Panc1 (cell line): Measurements from ENCODE around the gene GLI3. TPM values are rescaled to one million over a fixed set of nuclear protein-coding genes. Genes with fewer than 3 reads are reported as not detected.

Source experiments
- ATAC-seq: fragments of 200-7000 bp; cut with Tn5 transposase; 2 replicates; pipeline ENCODE4 v1.9.1; 2020; ENCODE audit warnings: mild to moderate bottlenecking, moderate library complexity
- BruUV-seq: library from RNA; stranded (reverse); fragments of 400-500 nt; replicated peaks from 2 replicates; lab custom pipeline; 2021; lab: Mats Ljungman, UMichigan
- CTCF ChIA-PET: fragments of 300-600 bp; sonication (Branson Sonifier 250); formaldehyde crosslinking; loops from one replicate; lab custom pipeline; 2022; ENCODE audit warnings: antibody characterized with exemption; lab: Charles Lee
- POLR2A ChIA-PET: fragments of 300-600 bp; sonication (Branson Sonifier 250); formaldehyde crosslinking; loops from one replicate; lab custom pipeline; 2022; ENCODE audit warnings: antibody characterized with exemption; lab: Charles Lee
- DNase-seq: peaks from one replicate; pipeline ENCODE4 v3.0.0-alpha.2; 2010; ENCODE audit warnings: low read depth, low spot score
- H3K27ac ChIP-seq: 2 replicates; pipeline ENCODE4 v1.5.1; 2011; ENCODE audit warnings: mild to moderate bottlenecking, low read length, inconsistent platforms
- H3K27me3 ChIP-seq: fragments of 200-500 bp; sonication (Bioruptor generic); 2 replicates; pipeline ENCODE4 v1.6.0; 2014; ENCODE audit warnings: low read length, inconsistent platforms; ENCODE audit not compliant: control insufficient read depth, insufficient read depth
- H3K36me3 ChIP-seq: fragments of 200-500 bp; sonication (Bioruptor generic); 2 replicates; pipeline ENCODE4 v1.5.1; 2014; ENCODE audit warnings: inconsistent platforms, mild to moderate bottlenecking, low read length, moderate library complexity; ENCODE audit not compliant: control insufficient read depth, insufficient read depth
- H3K4me1 ChIP-seq: 2 replicates; pipeline ENCODE4 v1.5.1; 2011; ENCODE audit warnings: inconsistent platforms, mild to moderate bottlenecking, low read length, moderate library complexity; ENCODE audit not compliant: control insufficient read depth, insufficient read depth
- H3K4me3 ChIP-seq, 2 experiments: 2 replicates each; pipeline ENCODE4 v1.5.1; 2011 to 2012; ENCODE audit warnings: low read depth in 2 of 2, low read length in 2 of 2, mild to moderate bottlenecking in 2 of 2, inconsistent platforms in 1 of 2, moderate library complexity in 1 of 2
- H3K9me3 ChIP-seq: fragments of 200-500 bp; sonication (Bioruptor generic); 2 replicates; pipeline ENCODE4 v1.5.1; 2014; ENCODE audit warnings: low read depth, mild to moderate bottlenecking, inconsistent platforms, low read length, moderate library complexity; ENCODE audit not compliant: control insufficient read depth, insufficient read depth
- POLR2AphosphoS5 ChIP-seq: IDR thresholded peaks from 2 replicates; pipeline ENCODE4 v1.6.1; 2012; ENCODE audit warnings: mild to moderate bottlenecking, low read depth, low read length, moderate library complexity
- SIN3A ChIP-seq: IDR thresholded peaks from 2 replicates; pipeline ENCODE4 v1.6.1; 2012; ENCODE audit warnings: low read depth, mild to moderate bottlenecking, low read length, moderate library complexity, borderline replicate concordance; ENCODE audit not compliant: insufficient read depth
- TCF7L2 ChIP-seq: IDR thresholded peaks from 2 replicates; pipeline ENCODE4 v1.6.1; 2011; ENCODE audit warnings: mild to moderate bottlenecking, low read depth, low read length, inconsistent platforms
- in situ Hi-C: cut with HindIII; loops from 2 replicates; pipeline ENCODE4 v1.10.0; 2016; ENCODE audit warnings: low sequenced_read_pairs, low pct_unique_long_range_greater_than_20kb
- intact Hi-C: fragments of 100-400 bp; cut with micrococcal nuclease; formaldehyde crosslinking; loops from one replicate; pipeline ENCODE4 v1.10.0; 2022; ENCODE audit not compliant: unreplicated experiment
- total RNA-seq: library from RNA; stranded (reverse); gene quantifications from one replicate; pipeline ENCODE4 v1.2.1, GENCODE V29; 2021; ENCODE audit not compliant: unreplicated experiment
- TF ChIP-seq, protein P1 (sequence below): fragments of 450-650 bp; IDR thresholded peaks from 2 replicates; pipeline ENCODE4 v1.5.1; 2017; ENCODE audit warnings: mild to moderate bottlenecking
- TF ChIP-seq, protein P2 (sequence below), 2 experiments: IDR thresholded peaks; 2 replicates each; pipeline ENCODE4 v1.6.1; 2011 to 2012; ENCODE audit warnings: low read depth in 2 of 2, control low read depth in 1 of 2, low read length in 1 of 2, mild to moderate bottlenecking in 1 of 2, moderate library complexity in 1 of 2; ENCODE audit not compliant: insufficient read depth in 1 of 2

Gene GLI3
- total RNA-seq, 1 experiment from 2014 or later, result 3.7 TPM

DNA sequence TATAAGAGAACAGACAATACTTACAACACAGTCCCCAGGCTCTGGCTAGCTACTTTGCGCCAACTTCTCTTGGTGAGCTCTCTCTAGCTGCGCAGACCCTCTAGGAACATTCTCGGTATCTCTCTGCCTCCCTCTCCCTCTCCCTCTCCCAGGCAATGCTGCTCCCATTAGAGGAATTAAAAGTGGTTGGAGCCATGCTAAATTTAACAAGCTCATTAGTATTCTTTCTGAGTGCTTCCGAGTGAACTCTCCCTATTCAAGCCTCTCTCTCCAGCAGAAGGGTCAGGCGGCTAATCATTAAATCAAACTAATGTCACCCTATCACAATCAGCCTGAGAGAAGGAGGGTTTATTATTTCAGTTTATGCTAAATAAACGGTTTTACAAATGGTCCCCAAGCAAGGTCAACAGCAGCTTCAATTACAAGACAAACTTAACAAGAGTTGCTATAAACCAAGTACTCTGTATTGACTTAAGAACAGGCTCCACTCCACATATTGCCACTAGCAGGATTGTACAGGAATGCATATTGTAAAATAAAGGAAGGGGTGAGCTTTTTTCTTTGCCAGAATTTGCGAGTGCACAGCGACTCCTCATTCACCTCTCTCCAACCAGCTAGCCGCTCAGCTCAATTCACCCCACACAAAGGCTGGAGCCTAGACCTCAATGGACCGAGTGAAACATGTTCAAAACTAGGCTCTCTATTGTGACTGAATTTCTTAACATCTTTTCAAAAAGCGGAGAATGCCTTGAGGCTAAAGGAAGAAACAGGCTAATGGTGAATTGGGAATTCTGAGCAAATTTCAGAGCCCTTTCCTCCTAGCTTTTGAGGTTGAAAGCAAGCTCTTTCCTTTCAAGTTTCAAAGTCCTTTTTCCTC is 84.4 kb downstream of the GLI3 start:
- no TSS peak for BruUV-seq
- H3K9me3 ChIP-seq, result no peaks in the 10 kb centered on the region
- ChIA-PET POLR2A (no interaction called here), CTCF (interaction anchor here (0.6 kb wide), 2 partner anchors 70 to 172 kb away, joined by 3 read pairs; no protein-coding TSS in a partner anchor)
- TF ChIP-seq TCF7L2 (no peak), SIN3A (no peak), POLR2AphosphoS5 (no peak)
- TF ChIP-seq, protein P1, sequence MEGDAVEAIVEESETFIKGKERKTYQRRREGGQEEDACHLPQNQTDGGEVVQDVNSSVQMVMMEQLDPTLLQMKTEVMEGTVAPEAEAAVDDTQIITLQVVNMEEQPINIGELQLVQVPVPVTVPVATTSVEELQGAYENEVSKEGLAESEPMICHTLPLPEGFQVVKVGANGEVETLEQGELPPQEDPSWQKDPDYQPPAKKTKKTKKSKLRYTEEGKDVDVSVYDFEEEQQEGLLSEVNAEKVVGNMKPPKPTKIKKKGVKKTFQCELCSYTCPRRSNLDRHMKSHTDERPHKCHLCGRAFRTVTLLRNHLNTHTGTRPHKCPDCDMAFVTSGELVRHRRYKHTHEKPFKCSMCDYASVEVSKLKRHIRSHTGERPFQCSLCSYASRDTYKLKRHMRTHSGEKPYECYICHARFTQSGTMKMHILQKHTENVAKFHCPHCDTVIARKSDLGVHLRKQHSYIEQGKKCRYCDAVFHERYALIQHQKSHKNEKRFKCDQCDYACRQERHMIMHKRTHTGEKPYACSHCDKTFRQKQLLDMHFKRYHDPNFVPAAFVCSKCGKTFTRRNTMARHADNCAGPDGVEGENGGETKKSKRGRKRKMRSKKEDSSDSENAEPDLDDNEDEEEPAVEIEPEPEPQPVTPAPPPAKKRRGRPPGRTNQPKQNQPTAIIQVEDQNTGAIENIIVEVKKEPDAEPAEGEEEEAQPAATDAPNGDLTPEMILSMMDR, result no peak
- TF ChIP-seq, protein P2, sequence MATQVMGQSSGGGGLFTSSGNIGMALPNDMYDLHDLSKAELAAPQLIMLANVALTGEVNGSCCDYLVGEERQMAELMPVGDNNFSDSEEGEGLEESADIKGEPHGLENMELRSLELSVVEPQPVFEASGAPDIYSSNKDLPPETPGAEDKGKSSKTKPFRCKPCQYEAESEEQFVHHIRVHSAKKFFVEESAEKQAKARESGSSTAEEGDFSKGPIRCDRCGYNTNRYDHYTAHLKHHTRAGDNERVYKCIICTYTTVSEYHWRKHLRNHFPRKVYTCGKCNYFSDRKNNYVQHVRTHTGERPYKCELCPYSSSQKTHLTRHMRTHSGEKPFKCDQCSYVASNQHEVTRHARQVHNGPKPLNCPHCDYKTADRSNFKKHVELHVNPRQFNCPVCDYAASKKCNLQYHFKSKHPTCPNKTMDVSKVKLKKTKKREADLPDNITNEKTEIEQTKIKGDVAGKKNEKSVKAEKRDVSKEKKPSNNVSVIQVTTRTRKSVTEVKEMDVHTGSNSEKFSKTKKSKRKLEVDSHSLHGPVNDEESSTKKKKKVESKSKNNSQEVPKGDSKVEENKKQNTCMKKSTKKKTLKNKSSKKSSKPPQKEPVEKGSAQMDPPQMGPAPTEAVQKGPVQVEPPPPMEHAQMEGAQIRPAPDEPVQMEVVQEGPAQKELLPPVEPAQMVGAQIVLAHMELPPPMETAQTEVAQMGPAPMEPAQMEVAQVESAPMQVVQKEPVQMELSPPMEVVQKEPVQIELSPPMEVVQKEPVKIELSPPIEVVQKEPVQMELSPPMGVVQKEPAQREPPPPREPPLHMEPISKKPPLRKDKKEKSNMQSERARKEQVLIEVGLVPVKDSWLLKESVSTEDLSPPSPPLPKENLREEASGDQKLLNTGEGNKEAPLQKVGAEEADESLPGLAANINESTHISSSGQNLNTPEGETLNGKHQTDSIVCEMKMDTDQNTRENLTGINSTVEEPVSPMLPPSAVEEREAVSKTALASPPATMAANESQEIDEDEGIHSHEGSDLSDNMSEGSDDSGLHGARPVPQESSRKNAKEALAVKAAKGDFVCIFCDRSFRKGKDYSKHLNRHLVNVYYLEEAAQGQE (IDR thresholded peaks at IDR 0.05; ENCODE audit: insufficient read depth in 1 of 2, low read depth in 2 of 2, low read length in 1 of 2), result no peak
- intact Hi-C loops (no loop called here), in situ Hi-C loops (no loop called here)
- 0 out of 2 replicates have a peak, but pooled peaks cover 3% of the 10 kb centered on the region for H3K4me1 ChIP-seq
- ATAC-seq (no peak), DNase-seq (no peak)
- no peak overlapping the region for H3K27ac ChIP-seq
- H3K36me3 ChIP-seq, result no peaks in the 10 kb centered on the region
- H3K4me3 ChIP-seq, result no peak overlapping the region
- H3K27me3 ChIP-seq, result 0 out of 2 replicates have a peak, but pooled peaks cover 3% of the 10 kb centered on the region

DNA sequence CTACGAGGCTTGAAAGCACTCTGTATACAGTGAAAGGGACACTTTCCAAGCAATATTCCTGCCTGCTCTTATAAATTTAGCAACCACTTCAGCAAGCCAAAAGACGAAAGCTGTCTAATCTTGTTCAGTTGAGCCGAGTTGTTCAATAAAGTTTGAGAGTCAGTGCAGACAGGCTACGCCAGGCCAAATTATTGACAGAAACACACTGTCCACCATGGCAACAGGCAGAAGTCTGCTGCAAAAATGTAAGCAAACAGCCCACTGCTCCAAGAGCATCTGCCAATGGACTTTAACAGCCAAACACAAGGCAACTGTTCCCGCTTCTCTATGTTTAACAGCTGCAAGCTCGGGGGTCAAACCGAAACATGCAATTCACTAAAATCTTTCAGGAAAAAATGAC is 85.7 kb downstream of the GLI3 start:
- ChIA-PET POLR2A (no interaction called here), CTCF (no interaction called here)
- intact Hi-C loops (no loop called here), in situ Hi-C loops (no loop called here)
- ATAC-seq (no peak), DNase-seq (no peak)
- 0 out of 2 replicates have a peak, but pooled peaks cover 3% of the 10 kb centered on the region for H3K4me1 ChIP-seq
- no peak overlapping the region for H3K27ac ChIP-seq
- 0 out of 2 replicates have a peak, but pooled peaks cover 3% of the 10 kb centered on the region for H3K27me3 ChIP-seq
- H3K4me3 ChIP-seq, result no peak overlapping the region
- TF ChIP-seq, protein P1, result no peak
- TF ChIP-seq, protein P2 (IDR thresholded peaks at IDR 0.05; ENCODE audit: insufficient read depth in 1 of 2, low read depth in 2 of 2, low read length in 1 of 2), result no peak
- TF ChIP-seq SIN3A, result no peak
- TF ChIP-seq TCF7L2, result no peak
- TF ChIP-seq POLR2AphosphoS5, result no peak
- BruUV-seq, result no TSS peak
- H3K9me3 ChIP-seq, result no peaks in the 10 kb centered on the region
- no peaks in the 10 kb centered on the region for H3K36me3 ChIP-seq
